ENCODE data around the gene MTA1.

DNA sequence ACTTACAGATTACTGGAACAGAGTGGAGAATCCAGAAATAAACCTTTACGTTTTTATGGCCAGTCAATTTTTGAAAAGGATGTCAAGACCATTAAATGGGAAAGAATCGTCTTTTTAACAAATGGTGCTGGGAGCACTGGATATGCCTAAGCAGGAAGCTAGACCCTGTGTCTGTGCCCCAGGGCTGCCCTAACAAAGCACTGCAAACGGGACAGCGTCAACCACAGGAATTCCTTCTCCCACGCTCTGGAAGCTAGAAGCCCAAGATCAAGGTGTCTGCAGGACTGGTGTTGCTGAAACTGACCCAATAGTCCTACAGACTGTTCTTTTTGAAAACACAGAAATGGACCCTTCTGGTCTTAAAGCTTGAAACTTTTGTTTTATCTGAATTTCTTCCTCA, 97.5 kb downstream of the MTA1 start:
- TF ChIP-seq, protein P1, sequence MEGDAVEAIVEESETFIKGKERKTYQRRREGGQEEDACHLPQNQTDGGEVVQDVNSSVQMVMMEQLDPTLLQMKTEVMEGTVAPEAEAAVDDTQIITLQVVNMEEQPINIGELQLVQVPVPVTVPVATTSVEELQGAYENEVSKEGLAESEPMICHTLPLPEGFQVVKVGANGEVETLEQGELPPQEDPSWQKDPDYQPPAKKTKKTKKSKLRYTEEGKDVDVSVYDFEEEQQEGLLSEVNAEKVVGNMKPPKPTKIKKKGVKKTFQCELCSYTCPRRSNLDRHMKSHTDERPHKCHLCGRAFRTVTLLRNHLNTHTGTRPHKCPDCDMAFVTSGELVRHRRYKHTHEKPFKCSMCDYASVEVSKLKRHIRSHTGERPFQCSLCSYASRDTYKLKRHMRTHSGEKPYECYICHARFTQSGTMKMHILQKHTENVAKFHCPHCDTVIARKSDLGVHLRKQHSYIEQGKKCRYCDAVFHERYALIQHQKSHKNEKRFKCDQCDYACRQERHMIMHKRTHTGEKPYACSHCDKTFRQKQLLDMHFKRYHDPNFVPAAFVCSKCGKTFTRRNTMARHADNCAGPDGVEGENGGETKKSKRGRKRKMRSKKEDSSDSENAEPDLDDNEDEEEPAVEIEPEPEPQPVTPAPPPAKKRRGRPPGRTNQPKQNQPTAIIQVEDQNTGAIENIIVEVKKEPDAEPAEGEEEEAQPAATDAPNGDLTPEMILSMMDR (conservative IDR thresholded peaks at IDR 0.05; ENCODE audit: low read length) = no peak
- TF ChIP-seq EZH2phosphoT487 (IDR thresholded peaks at IDR 0.05; ENCODE audit: borderline replicate concordance, low read depth, low read length) = no peak

Data from OCI-LY7 (cell line).